ENCODE measurements around the gene RNF157.

RNF157 gene

DNA sequence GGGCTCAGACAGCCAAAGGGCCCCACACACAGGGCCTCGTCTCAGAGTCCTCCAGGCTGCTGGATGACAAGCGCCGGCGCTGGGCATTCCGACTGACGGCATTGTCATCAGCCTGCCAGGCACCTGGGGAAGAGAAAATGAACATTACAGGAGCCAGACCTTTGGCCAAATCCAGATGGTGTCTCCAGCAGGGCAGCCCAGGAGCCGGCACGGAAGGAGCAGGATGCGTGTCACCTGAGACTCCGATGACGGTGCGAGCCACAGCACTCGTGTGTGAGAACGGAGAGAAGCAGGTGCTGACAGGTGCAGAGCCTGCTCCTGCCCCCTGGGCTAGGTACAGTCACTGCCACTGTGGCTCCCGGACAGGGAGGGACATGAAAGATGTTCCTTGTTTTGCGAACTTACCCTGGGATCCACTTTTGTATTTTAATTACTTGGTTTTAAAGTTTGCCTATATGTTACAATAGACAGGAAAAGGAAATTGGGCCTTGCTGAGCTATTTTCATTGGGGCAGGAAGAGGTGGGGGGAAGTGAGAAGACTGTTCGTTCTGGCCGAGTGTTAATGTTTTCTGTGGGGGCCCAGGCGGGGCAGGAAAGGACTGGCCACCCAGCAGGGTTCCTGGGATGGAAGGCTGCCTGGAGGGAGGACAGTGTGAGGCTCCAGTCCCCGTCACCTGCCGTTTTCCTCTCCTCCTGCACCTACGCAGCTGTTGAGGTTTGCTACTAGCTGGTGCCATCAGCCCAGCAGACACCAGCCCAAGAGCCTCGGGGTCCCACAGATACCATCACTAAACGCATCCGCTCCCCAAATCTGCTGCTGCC lies 94.9 kb downstream of the RNF157 start:
- ATAC-seq (replicated peaks) (peak; percentile 54), DNase-seq (peak; percentile 40 to 51 (median 41))
- H3K27me3 Mint-ChIP-seq, result peaks cover 0 to 5% of the 10 kb centered on the region in 2 donors
- H3K27ac Mint-ChIP-seq, result peak overlapping the region; percentile 97 to 98
- peaks cover 56 to 57% of the 10 kb centered on the region in 2 donors for H3K4me1 Mint-ChIP-seq (ENCODE audit: low read depth in 2 of 2)
- H3K4me3 Mint-ChIP-seq, result peak overlapping the region; percentile 80 to 85
- H3K9me3 Mint-ChIP-seq, result no peaks in the 10 kb centered on the region
- peaks cover 22% of the 10 kb centered on the region for H3K36me3 Mint-ChIP-seq (ENCODE audit: insufficient read depth)

GRCh38 chr17:76142585-76143041 lies 97.7 kb downstream of the RNF157 start:
- H3K4me1 Mint-ChIP-seq (ENCODE audit: low read depth in 2 of 2), result peaks cover 58 to 60% of the 10 kb centered on the region in 2 donors
- peak overlapping the region; percentile 86 to 91 for H3K27ac Mint-ChIP-seq
- H3K9me3 Mint-ChIP-seq, result no peaks in the 10 kb centered on the region
- no peak for DNase-seq
- peaks cover 0 to 17% of the 10 kb centered on the region in 2 donors for H3K27me3 Mint-ChIP-seq
- H3K4me3 Mint-ChIP-seq, result peak overlapping the region; percentile 76 to 85
- no peak for ATAC-seq (replicated peaks)
- H3K36me3 Mint-ChIP-seq (ENCODE audit: insufficient read depth), result peaks cover 27% of the 10 kb centered on the region

GRCh38 chr17:76142039-76142584 lies 98.2 kb downstream of the RNF157 start:
- Mint-ChIP-seq H3K36me3 (ENCODE audit: insufficient read depth) (peaks cover 27% of the 10 kb centered on the region), H3K4me3 (peak overlapping the region; percentile 76 to 85), H3K9me3 (no peaks in the 10 kb centered on the region), H3K4me1 (ENCODE audit: low read depth in 2 of 2) (peaks cover 58% of the 10 kb centered on the region in 2 donors), H3K27me3 (peaks cover 0 to 17% of the 10 kb centered on the region in 2 donors), H3K27ac (peak overlapping the region; percentile 86 to 91)
- ATAC-seq (replicated peaks) (no peak), DNase-seq (no peak)

DNA sequence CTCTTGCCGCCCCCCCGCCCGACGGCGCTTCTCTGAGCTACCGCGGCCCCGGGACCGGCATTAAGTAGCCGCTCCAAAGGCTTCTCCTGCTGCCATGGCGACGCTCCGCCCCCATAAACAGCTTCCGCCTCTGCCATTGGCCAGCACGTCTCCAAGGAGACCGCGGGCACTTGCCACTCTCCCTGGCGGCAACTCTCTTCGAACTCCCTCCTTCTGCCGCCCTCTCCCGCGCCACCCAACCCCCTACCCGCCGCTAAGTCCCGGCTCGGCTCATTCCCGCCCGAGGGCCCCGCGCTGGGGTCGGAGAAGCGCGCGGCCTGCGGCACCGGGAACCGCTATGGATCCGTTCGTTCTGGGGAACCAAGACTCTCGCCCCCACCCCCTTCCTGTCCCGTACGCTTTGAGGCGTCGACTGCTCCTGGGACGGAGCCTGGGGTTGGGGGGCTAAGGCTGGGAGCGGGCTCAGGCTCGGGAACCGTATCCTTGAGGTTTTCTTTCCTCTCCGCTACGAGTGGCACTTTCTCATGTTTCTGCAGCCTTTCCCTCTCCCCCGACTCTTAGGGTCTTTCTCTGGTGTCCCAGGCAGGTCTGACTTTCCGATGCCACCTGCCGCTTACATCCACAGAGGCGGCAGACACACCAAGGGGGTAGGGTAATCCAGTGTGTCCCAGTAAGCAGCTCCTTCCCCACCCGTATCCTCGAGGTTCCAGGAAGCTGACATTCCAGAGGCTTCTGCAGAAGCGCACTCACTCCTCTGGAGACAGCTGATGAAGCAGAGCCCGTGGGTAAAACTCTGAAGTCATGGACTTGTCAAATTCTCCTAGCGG lies 98.9 kb downstream of the RNF157 start, which contains the start of gene FOXJ1:
TSS of gene FOXJ1 (minus strand) at position 34 of the 827 bp plus-strand sequence. CDS start 850 bp downstream, outside the sequence.
- H3K27me3 Mint-ChIP-seq, result peaks cover 0 to 17% of the 10 kb centered on the region in 2 donors
- H3K4me3 Mint-ChIP-seq, result peak within 1 kb of the TSS; percentile 76 to 85
- H3K9me3 Mint-ChIP-seq, result no peaks in the 10 kb centered on the region
- H3K27ac Mint-ChIP-seq, result peak within 1 kb of the TSS; percentile 80 to 86
- H3K4me1 Mint-ChIP-seq (ENCODE audit: low read depth in 2 of 2), result peaks cover 53 to 55% of the 10 kb centered on the region in 2 donors
- peak; percentile 91 to 97 (median 95) for DNase-seq
- ATAC-seq (replicated peaks), result peak; percentile 83
- peaks cover 27% of the 10 kb centered on the region for H3K36me3 Mint-ChIP-seq (ENCODE audit: insufficient read depth)

DNA sequence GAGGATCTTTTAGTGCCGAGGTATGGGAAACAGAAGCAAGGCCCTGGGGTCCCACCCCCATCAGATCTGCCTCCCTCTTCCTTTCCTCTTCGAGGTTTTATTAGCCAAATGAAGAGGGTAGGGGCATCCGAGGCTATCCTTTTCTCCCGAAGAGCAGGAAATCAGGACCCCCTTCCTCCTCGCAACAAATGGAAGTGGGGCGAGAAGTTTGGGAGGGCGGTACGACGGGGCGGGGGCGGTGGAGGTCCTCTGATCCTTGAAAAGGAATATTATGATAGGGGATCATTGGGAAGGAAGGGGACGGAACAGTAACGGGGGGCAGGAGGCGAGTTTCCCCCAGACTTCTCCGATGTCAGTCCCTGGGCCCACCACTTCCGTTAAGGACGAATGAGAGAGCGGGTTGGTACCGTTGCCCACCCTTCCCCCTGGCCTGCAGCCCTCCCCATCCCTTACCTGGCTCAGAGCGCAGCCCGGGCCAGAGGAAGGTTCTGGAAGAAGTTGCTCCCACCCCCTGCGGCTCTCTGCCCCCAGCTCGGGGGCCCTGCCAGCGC lies 99.6 kb downstream of the RNF157 start:
- DNase-seq, result no peak
- Mint-ChIP-seq H3K27ac (peak overlapping the region; percentile 80 to 86), H3K36me3 (ENCODE audit: insufficient read depth) (peaks cover 27% of the 10 kb centered on the region), H3K9me3 (no peaks in the 10 kb centered on the region), H3K4me1 (ENCODE audit: low read depth in 2 of 2) (peaks cover 46 to 49% of the 10 kb centered on the region in 2 donors), H3K27me3 (peaks cover 0 to 17% of the 10 kb centered on the region in 2 donors), H3K4me3 (peak overlapping the region; percentile 76 to 85)
- ATAC-seq (replicated peaks), result peak; percentile 12

DNA sequence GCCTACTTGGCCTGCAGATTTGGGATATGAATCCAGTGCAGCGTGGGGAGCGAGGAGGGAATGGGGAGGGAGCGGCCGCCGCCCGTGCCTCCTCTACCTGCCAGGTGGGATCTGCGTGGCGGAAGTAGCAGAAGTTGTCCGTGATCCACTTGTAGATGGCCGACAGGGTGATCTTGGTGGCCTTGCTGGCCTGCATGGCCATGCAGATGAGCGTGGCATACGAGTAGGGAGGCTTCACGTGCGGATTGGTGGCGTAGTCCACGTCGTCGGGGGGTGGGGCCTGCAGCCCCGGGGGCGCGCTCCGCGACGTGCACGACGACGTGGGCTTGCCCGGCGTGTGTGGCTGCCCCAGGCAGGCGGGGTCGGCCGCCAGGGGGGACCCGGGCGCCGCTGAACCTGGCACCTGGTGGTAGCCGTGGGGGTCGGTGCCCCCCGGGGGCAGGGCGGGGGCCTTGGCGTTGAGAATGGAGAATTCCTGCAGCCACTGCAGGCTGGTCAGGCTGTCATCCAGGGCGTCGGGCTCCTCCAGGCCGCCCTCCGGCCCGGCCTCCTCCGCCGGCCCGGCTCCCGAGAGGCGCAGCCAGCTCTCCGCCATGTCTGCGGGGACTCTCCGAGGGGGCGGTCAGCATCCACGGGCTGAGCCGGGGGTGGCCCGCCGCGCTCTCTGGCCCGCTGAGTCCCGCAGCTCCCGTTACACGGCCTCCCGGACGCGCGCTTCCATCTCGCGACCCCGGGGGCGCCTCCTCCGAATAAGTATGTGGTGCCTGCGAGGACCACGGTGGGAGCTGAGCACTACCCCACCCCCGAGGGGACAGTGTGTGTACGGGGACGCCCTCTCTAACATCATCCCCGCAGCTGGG lies 100.3 kb downstream of the RNF157 start:
- peak overlapping the region; percentile 76 to 85 for H3K4me3 Mint-ChIP-seq
- H3K4me1 Mint-ChIP-seq (ENCODE audit: low read depth in 2 of 2), result peaks cover 43 to 46% of the 10 kb centered on the region in 2 donors
- ATAC-seq (replicated peaks) (peak; percentile 32), DNase-seq (peak in 2 of 3 experiments; percentile 19 to 34)
- H3K27me3 Mint-ChIP-seq, result peaks cover 0 to 17% of the 10 kb centered on the region in 2 donors
- peaks cover 23% of the 10 kb centered on the region for H3K36me3 Mint-ChIP-seq (ENCODE audit: insufficient read depth)
- no peaks in the 10 kb centered on the region for H3K9me3 Mint-ChIP-seq
- H3K27ac Mint-ChIP-seq, result peak overlapping the region; percentile 80 to 86

GRCh38 chr17:76138896-76139752 lies 101.2 kb downstream of the RNF157 start:
- H3K4me3 Mint-ChIP-seq, result peak overlapping the region; percentile 53 to 71
- no peak for ATAC-seq (replicated peaks)
- DNase-seq, result no peak
- H3K27ac Mint-ChIP-seq, result peak overlapping the region; percentile 46 to 79
- H3K9me3 Mint-ChIP-seq, result no peaks in the 10 kb centered on the region
- H3K27me3 Mint-ChIP-seq, result peaks cover 0 to 17% of the 10 kb centered on the region in 2 donors
- H3K36me3 Mint-ChIP-seq (ENCODE audit: insufficient read depth), result peaks cover 18% of the 10 kb centered on the region
- H3K4me1 Mint-ChIP-seq (ENCODE audit: low read depth in 2 of 2), result peaks cover 40% of the 10 kb centered on the region in 2 donors

DNA sequence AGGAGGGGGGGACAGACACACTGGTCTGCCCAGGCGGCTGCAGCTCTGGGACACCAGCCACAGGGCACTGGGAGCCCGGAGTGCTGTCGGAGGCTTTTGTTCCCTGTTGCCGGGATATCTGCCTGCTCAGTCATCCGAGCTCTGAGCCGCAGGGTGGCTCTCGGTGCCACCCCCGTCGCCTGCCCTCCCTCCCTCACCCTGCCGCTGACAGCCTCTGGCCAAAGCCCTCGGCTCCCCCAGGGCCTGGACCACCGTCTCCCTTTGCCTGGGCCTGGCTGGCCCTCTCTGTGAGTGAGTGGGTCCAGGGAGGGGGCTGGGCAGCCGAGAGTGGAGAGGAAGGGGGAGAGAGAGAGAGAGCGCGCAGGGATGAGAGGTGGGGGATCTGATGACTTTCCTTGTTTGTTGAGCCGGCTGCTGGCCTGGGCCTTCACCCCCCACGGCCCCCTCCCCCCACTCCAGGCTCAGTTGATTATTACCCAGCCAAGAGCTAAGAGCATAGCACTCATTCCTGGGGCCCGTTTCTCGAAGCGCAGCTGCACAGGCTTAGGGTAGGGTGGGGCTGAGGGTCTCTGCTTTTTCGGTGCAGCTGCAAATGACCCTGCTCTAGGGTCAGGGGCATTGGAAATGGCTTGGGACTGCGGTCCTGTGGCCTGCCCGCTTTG lies 101.9 kb downstream of the RNF157 start:
- Mint-ChIP-seq H3K4me3 (no peak overlapping the region), H3K27me3 (peaks cover 0 to 17% of the 10 kb centered on the region in 2 donors)
- DNase-seq, result no peak

DNA sequence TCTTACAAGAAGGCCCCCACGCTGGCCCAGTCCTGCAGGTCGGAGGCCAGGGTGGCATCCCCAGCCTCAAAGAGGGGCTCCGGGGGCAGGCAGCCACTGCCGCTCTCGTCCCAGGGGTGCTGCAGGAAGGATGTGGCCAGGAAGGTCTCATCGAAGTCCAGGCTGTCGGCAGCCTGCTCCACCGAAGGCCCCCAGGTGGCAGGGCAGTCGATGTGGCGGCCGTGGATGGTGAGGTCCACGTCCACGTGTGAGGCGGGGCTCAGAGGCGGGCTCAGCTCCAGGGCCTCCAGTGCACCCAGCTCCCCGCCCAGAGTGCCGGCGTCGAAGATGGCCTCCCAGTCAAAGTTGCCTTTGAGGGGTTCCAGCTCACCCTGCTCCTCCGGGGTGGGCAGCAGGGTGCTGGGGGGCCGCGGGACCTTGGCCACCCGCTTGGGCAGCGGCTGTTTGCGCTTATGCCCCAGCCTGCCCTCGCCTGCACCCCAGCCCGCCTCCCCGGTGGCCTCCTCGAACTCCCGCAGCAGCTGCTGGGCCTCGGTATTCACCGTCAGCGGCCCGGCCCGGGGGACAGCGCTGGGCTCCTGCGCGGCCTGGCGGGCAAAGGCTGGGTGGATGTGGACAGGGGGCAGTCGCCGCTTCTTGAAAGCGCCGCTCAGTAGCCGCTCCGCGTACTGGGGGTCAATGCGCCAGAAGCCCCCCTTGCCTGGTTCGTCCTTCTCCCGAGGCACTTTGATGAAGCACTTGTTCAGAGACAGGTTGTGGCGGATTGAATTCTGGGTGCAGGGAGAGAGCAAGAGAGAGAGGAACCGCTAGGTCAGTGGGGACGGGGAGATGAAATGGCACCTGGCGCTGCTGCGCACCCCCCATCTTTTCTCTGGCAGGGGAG lies 102.7 kb downstream of the RNF157 start:
- no peak for ATAC-seq (replicated peaks)
- no peak for DNase-seq
- Mint-ChIP-seq H3K27ac (no peak overlapping the region), H3K4me1 (ENCODE audit: low read depth in 2 of 2) (peaks cover 25 to 32% of the 10 kb centered on the region in 2 donors), H3K27me3 (peaks cover 0 to 17% of the 10 kb centered on the region in 2 donors), H3K9me3 (no peaks in the 10 kb centered on the region), H3K36me3 (ENCODE audit: insufficient read depth) (peaks cover 18% of the 10 kb centered on the region), H3K4me3 (no peak overlapping the region)

More for the DNA sequence above, 101.9 kb downstream of the RNF157 start:
- ATAC-seq (replicated peaks), result no peak
- Mint-ChIP-seq H3K4me1 (ENCODE audit: low read depth in 2 of 2) (peaks cover 33 to 39% of the 10 kb centered on the region in 2 donors), H3K9me3 (no peaks in the 10 kb centered on the region), H3K27ac (no peak overlapping the region), H3K36me3 (ENCODE audit: insufficient read depth) (peaks cover 18% of the 10 kb centered on the region)

- peaks cover 18% of the 10 kb centered on the region for H3K36me3 Mint-ChIP-seq (ENCODE audit: insufficient read depth)
- H3K27ac Mint-ChIP-seq, result no peak overlapping the region
- H3K9me3 Mint-ChIP-seq, result no peaks in the 10 kb centered on the region
- peaks cover 0 to 17% of the 10 kb centered on the region in 2 donors for H3K27me3 Mint-ChIP-seq
- DNase-seq (no peak), ATAC-seq (replicated peaks) (no peak)
- no peak overlapping the region for H3K4me3 Mint-ChIP-seq
- peaks cover 19 to 26% of the 10 kb centered on the region in 2 donors for H3K4me1 Mint-ChIP-seq (ENCODE audit: low read depth in 2 of 2)
Observed at GRCh38 chr17:76137001-76137350, 103.3 kb downstream of the RNF157 start.

Data from effector memory CD8-positive, alpha-beta T cell (primary cell).